ENCODE data around the gene KCNMB1. TPM values are rescaled to one million over a fixed set of nuclear protein-coding genes. Genes with fewer than 3 reads are reported as not detected.

KCNMB1 gene
- total and polyA plus RNA-seq, 11 donors = 0.25 to 3.7 (median 1.0) TPM

DNA sequence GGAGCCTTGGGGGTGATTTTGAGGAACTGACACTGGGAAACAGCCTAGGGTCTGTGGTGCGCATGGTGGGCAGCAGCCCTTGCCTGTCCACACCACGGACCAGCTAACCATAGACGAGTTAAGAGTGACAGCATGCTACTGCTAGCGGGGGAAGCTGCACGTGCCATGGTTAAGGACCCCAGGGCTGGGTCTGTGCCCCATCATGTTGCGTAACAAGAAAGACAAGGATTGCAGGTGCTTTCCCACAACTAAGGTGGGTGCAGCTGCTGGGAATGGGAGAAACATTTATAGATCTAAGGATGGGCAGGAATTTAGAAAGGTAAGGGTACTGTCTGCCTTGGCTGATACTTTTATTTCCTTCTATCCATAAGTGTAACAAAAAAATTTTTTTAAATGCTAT is 17.9 kb upstream of the KCNMB1 start:
- WGBS, 4 donors = 93 to 99% (median 95%) methylated on average over 6 of the region's 6 CpGs
- H3K4me1 ChIP-seq = peaks cover 0 to 21% (median 0%) of the 10 kb centered on the region in 12 donors
- DNase-seq (no peak), ATAC-seq (no peak)
- intact Hi-C loops (cut with DNase I) = no loop called here
- no peaks in the 10 kb centered on the region for H3K27me3 ChIP-seq
- H3K4me3 ChIP-seq = no peak overlapping the region
- H3K36me3 ChIP-seq = no peaks in the 10 kb centered on the region
- peaks cover 0 to under 1% (median 0%) of the 10 kb centered on the region in 12 donors for H3K9me3 ChIP-seq
- TF ChIP-seq CTCF (IDR thresholded peaks at IDR 0.05) (no peak), POLR2A (IDR thresholded peaks at IDR 0.05) (no peak)
- H3K27ac ChIP-seq = no peak overlapping the region

DNA sequence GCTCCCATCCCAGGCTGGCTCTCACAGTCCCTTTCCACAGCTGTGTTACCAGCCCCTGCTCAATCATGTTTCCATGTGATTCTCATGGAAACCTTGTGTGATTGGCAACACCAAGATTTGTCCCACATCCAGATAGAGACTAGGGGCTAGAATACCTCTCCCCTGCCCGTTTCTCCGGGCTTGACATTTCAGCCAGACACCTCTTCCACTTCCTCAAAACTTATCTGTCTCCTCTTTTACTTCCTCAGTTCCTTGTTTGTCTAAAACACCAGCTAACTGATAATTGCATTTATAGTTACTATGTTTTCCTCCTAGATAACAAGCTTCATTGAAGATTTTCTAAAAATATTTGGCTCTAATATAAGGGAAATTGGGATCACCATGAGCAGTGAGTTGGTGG is 16.6 kb upstream of the KCNMB1 start:
- Histone ChIP-seq H3K36me3 (no peaks in the 10 kb centered on the region), H3K4me3 (no peak overlapping the region), H3K27ac (no peak overlapping the region), H3K27me3 (no peaks in the 10 kb centered on the region), H3K9me3 (peaks cover 0 to 4% (median 0%) of the 10 kb centered on the region in 12 donors), H3K4me1 (peaks cover 0 to 21% (median 0%) of the 10 kb centered on the region in 12 donors)
- DNase-seq = no peak
- intact Hi-C loops (cut with DNase I) = no loop called here
- WGBS, 4 donors = 51 to 69% (median 60%) methylated on average over 2 of the region's 2 CpGs
- ATAC-seq = no peak
- TF ChIP-seq CTCF (IDR thresholded peaks at IDR 0.05) = no peak
- TF ChIP-seq POLR2A (IDR thresholded peaks at IDR 0.05) = no peak

- 50 to 65% (median 59%) methylated on average over 2 of the region's 2 CpGs for WGBS, 4 donors
These were observed 15.2 kb upstream of the KCNMB1 start for GRCh38 chr5:170404398-170404797.

GRCh38 chr5:170403675-170404074 is 14.5 kb upstream of the KCNMB1 start:
- peak in 1 of 4 donors; percentile 46 for ATAC-seq
- intact Hi-C loops (cut with DNase I) = loop anchor here in 1 of 10 donors (5.0 kb wide), 1 partner anchor 131 kb away; no protein-coding TSS in a partner anchor
- peaks cover 0 to 4% (median 0%) of the 10 kb centered on the region in 12 donors for H3K9me3 ChIP-seq
- H3K27ac ChIP-seq = no peak overlapping the region
- H3K4me3 ChIP-seq = no peak overlapping the region
- peaks cover 0 to 21% (median 0%) of the 10 kb centered on the region in 12 donors for H3K4me1 ChIP-seq
- no peaks in the 10 kb centered on the region for H3K36me3 ChIP-seq
- no peak for DNase-seq
- WGBS, 4 donors = 75 to 86% (median 84%) methylated on average over 4 of the region's 4 CpGs
- no peaks in the 10 kb centered on the region for H3K27me3 ChIP-seq
- TF ChIP-seq CTCF (IDR thresholded peaks at IDR 0.05) = peak in 6 of 12 donors; percentile 8 to 33 (median 13)
- no peak for TF ChIP-seq POLR2A (IDR thresholded peaks at IDR 0.05)

More at GRCh38 chr5:170404398-170404797, 15.2 kb upstream of the KCNMB1 start:
- ATAC-seq (peak in 2 of 4 donors; percentile 44 to 45), DNase-seq (no peak)
- no peak for TF ChIP-seq CTCF (IDR thresholded peaks at IDR 0.05)
- TF ChIP-seq POLR2A (IDR thresholded peaks at IDR 0.05) = no peak
- intact Hi-C loops (cut with DNase I) = loop anchor here in 1 of 10 donors (5.0 kb wide), 1 partner anchor 132 kb away; no protein-coding TSS in a partner anchor
- H3K36me3 ChIP-seq = no peaks in the 10 kb centered on the region
- peaks cover 0 to 21% (median 0%) of the 10 kb centered on the region in 12 donors for H3K4me1 ChIP-seq
- peaks cover 0 to 4% (median 0%) of the 10 kb centered on the region in 12 donors for H3K9me3 ChIP-seq
- H3K27ac ChIP-seq = no peak overlapping the region
- H3K27me3 ChIP-seq = no peaks in the 10 kb centered on the region
- no peak overlapping the region for H3K4me3 ChIP-seq
